H1 (cell line): ENCODE data around the gene PAFAH1B1. TPM values are rescaled to one million over a fixed set of nuclear protein-coding genes. Genes with fewer than 3 reads are reported as not detected.

Source experiments
- CTCF ChIA-PET: fragments of 300-600 bp; sonication (Branson Sonifier 250); formaldehyde crosslinking; loops from one replicate; lab custom pipeline; 2021; ENCODE audit not compliant: partially characterized antibody; lab: Charles Lee
- POLR2A ChIA-PET: fragments of 300-600 bp; sonication (Branson Sonifier 250); formaldehyde crosslinking; loops from one replicate; lab custom pipeline; 2021; ENCODE audit warnings: inconsistent platforms; ENCODE audit not compliant: partially characterized antibody; lab: Charles Lee
- DNase-seq, 2 experiments: peaks; one replicate each; pipeline versions ENCODE4 v3.0.0 to v3.0.0-alpha.2; 2010 to 2022; ENCODE audit warnings: low spot score in 2 of 2, low read depth in 1 of 2, mixed read lengths in 1 of 2
- FAIRE-seq: peaks from 2 replicates; lab custom pipeline; 2011; peaks lifted over from hg19 to GRCh38; lab: Jason Lieb, UNC
- H2AFZ ChIP-seq: 2 replicates; pipeline ENCODE4 v1.8.1; 2012; ENCODE audit warnings: low read length, inconsistent platforms
- H2AK5ac ChIP-seq: 2 replicates; pipeline ENCODE4 v1.6.1; 2013; ENCODE audit warnings: low read depth, low read length
- H2BK120ac ChIP-seq: replicated peaks from 2 replicates; pipeline ENCODE3; 2013; ENCODE audit warnings: low read depth, low read length, inconsistent platforms
- H2BK12ac ChIP-seq: 2 replicates; pipeline ENCODE4 v1.6.1; 2013; ENCODE audit warnings: low read depth, low read length
- H2BK15ac ChIP-seq: 2 replicates; pipeline ENCODE4 v1.6.1; 2013; ENCODE audit warnings: low read length
- H2BK20ac ChIP-seq: 2 replicates; pipeline ENCODE4 v1.6.1; 2013; ENCODE audit warnings: low read length
- H2BK5ac ChIP-seq: 2 replicates; pipeline ENCODE4 v1.6.1; 2013; ENCODE audit warnings: low read depth, low read length
- H3K14ac ChIP-seq: 2 replicates; pipeline ENCODE4 v1.6.1; 2013; ENCODE audit warnings: inconsistent platforms; ENCODE audit not compliant: insufficient read length
- H3K18ac ChIP-seq: 2 replicates; pipeline ENCODE4 v1.6.1; 2013; ENCODE audit warnings: low read length; ENCODE audit errors: extremely low read depth
- H3K23ac ChIP-seq: 2 replicates; pipeline ENCODE4 v1.6.1; 2013; ENCODE audit warnings: inconsistent platforms; ENCODE audit not compliant: insufficient read length
- H3K23me2 ChIP-seq: 2 replicates; pipeline ENCODE4 v1.6.1; 2013; ENCODE audit warnings: low read depth, low read length
- H3K27ac ChIP-seq: 2 replicates; pipeline ENCODE4 v1.6.1; 2011; ENCODE audit warnings: low read depth, low read length, inconsistent platforms
- H3K27me3 ChIP-seq, 4 experiments: replicated peaks in 1 of 4; 1 replicate in 1 of 4; 2 replicates in 3 of 4; pipeline versions ENCODE4 v1.6.1 to v1.8.1; 2011 to 2013; ENCODE audit warnings: low read length in 3 of 4, mild to moderate bottlenecking in 3 of 4, inconsistent platforms in 2 of 4, mixed read lengths in 2 of 4, moderate library complexity in 1 of 4; ENCODE audit not compliant: control insufficient read depth in 3 of 4, insufficient read depth in 3 of 4; ENCODE audit errors: extremely low read depth in 1 of 4
- H3K36me3 ChIP-seq, 4 experiments: 2 replicates each; pipeline versions ENCODE4 v1.6.1 to v1.8.1; 2011 to 2013; ENCODE audit warnings: mild to moderate bottlenecking in 4 of 4, low read length in 3 of 4, moderate library complexity in 2 of 4, control low read depth in 1 of 4, inconsistent platforms in 1 of 4; ENCODE audit not compliant: insufficient read depth in 4 of 4, control insufficient read depth in 2 of 4
- H3K4ac ChIP-seq: replicated peaks from 2 replicates; pipeline ENCODE3; 2013; ENCODE audit warnings: low read length, low read depth, mixed read lengths, inconsistent platforms; ENCODE audit not compliant: insufficient read length
- H3K4me1 ChIP-seq, 4 experiments: replicated peaks in 1 of 4; 1 replicate in 1 of 4; 2 replicates in 3 of 4; pipeline versions ENCODE4 v1.6.1 to v1.8.1; 2011 to 2013; ENCODE audit warnings: low read length in 3 of 4, inconsistent platforms in 2 of 4, mixed read lengths in 1 of 4; ENCODE audit not compliant: insufficient read depth in 4 of 4, control insufficient read depth in 3 of 4
- H3K4me2 ChIP-seq, 2 experiments: 2 replicates each; pipeline versions ENCODE4 v1.6.1 to v1.8.1; 2011 to 2013; ENCODE audit warnings: low read depth in 2 of 2, low read length in 2 of 2, control low read depth in 1 of 2, inconsistent platforms in 1 of 2, mild to moderate bottlenecking in 1 of 2; ENCODE audit not compliant: insufficient read depth in 1 of 2
- H3K4me3 ChIP-seq, 4 experiments: fragments of 200-600, 300-600 bp in 1 of 4; sonication (generic), shearing (Covaris generic), sonication (Bioruptor Twin) in 1 of 4; 2 replicates each; pipeline versions ENCODE4 v1.5.1 to v1.8.1; 2011 to 2016; ENCODE audit warnings: low read length in 4 of 4, low read depth in 3 of 4, control low read depth in 2 of 4, inconsistent platforms in 2 of 4, mild to moderate bottlenecking in 2 of 4, mixed read lengths in 1 of 4, moderate library complexity in 1 of 4; ENCODE audit not compliant: insufficient read depth in 2 of 4; ENCODE audit errors: extremely low read depth in 1 of 4
- H3K56ac ChIP-seq: replicated peaks from 2 replicates; pipeline ENCODE3; 2013; ENCODE audit warnings: low read depth, mild to moderate bottlenecking, mixed read lengths, low read length, inconsistent platforms; ENCODE audit not compliant: insufficient read length
- H3K79me1 ChIP-seq: 2 replicates; pipeline ENCODE4 v1.6.1; 2013; ENCODE audit warnings: low read depth, low read length, control low read depth
- H3K79me2 ChIP-seq, 2 experiments: 2 replicates each; pipeline versions ENCODE4 v1.6.1 to v1.8.1; 2012 to 2013; ENCODE audit warnings: low read length in 2 of 2, mild to moderate bottlenecking in 2 of 2, inconsistent platforms in 1 of 2; ENCODE audit not compliant: insufficient read depth in 2 of 2, control insufficient read depth in 1 of 2
- H3K9ac ChIP-seq, 4 experiments: replicated peaks in 1 of 4; 1 replicate in 1 of 4; 2 replicates in 3 of 4; pipeline versions ENCODE4 v1.6.1 to v1.8.1; 2011 to 2013; ENCODE audit warnings: low read depth in 3 of 4, low read length in 3 of 4, control low read depth in 2 of 4, mild to moderate bottlenecking in 2 of 4, moderate library complexity in 2 of 4, inconsistent platforms in 1 of 4; ENCODE audit errors: extremely low read depth in 1 of 4
- H3K9me3 ChIP-seq, 2 experiments: 2 replicates each; pipeline versions ENCODE4 v1.6.1 to v1.8.1; 2012 to 2013; ENCODE audit warnings: mild to moderate bottlenecking in 2 of 2, moderate library complexity in 2 of 2, control low read depth in 1 of 2, inconsistent platforms in 1 of 2, low read depth in 1 of 2, low read length in 1 of 2, mixed read lengths in 1 of 2; ENCODE audit not compliant: insufficient read depth in 2 of 2
- H4K20me1 ChIP-seq, 2 experiments: replicated peaks in 1 of 2; 2 replicates each; pipeline versions ENCODE3 to v1.8.1; 2011 to 2013; ENCODE audit warnings: inconsistent platforms in 2 of 2, low read length in 2 of 2, mild to moderate bottlenecking in 1 of 2; ENCODE audit not compliant: insufficient read depth in 2 of 2, control insufficient read depth in 1 of 2
- H4K5ac ChIP-seq: 2 replicates; pipeline ENCODE4 v1.6.1; 2013; ENCODE audit warnings: low read length, low read depth, mixed read lengths, inconsistent platforms; ENCODE audit not compliant: insufficient read length
- H4K8ac ChIP-seq: 2 replicates; pipeline ENCODE4 v1.8.0; 2013; ENCODE audit warnings: mild to moderate bottlenecking, moderate library complexity, low read length, inconsistent platforms; ENCODE audit not compliant: insufficient read depth; ENCODE audit errors: extremely low read depth
- H4K91ac ChIP-seq: replicated peaks from 2 replicates; pipeline ENCODE3; 2013; ENCODE audit warnings: low read length, mixed read lengths, inconsistent platforms; ENCODE audit not compliant: insufficient read length
- CEBPB ChIP-seq: IDR thresholded peaks from 2 replicates; pipeline ENCODE4 v1.6.1; 2012; ENCODE audit warnings: low read depth, low read length
- CHD1 ChIP-seq: IDR thresholded peaks from 2 replicates; pipeline ENCODE4 v1.6.1; 2012; ENCODE audit warnings: low read depth, low read length, improper control_type of control experiment
- GTF2F1 ChIP-seq: IDR thresholded peaks from 2 replicates; pipeline ENCODE4 v1.6.1; 2012; ENCODE audit warnings: low read depth, low read length, improper control_type of control experiment, borderline replicate concordance
- HDAC2 ChIP-seq, 2 experiments: fragments of 300-600 bp in 1 of 2; sonication (generic) in 1 of 2; IDR thresholded peaks; 2 replicates each; pipeline ENCODE4 v1.6.1; 2011 to 2012; ENCODE audit warnings: low read depth in 2 of 2, low read length in 2 of 2, mild to moderate bottlenecking in 2 of 2, moderate library complexity in 2 of 2, borderline replicate concordance in 1 of 2, inconsistent platforms in 1 of 2
- JUND ChIP-seq: IDR thresholded peaks from 2 replicates; pipeline ENCODE4 v1.6.1; 2011; ENCODE audit warnings: mild to moderate bottlenecking, improper control_type of control experiment, low read length
- RNF2 ChIP-seq: fragments of 200-900, 300-1000 bp; sonication (generic); IDR thresholded peaks from 2 replicates; pipeline ENCODE4 v1.7.1; 2016; ENCODE audit warnings: borderline replicate concordance, low read depth, mild to moderate bottlenecking, antibody characterized with exemption, low read length; ENCODE audit not compliant: poor library complexity, severe bottlenecking; ENCODE audit errors: missing control alignments
- TBP ChIP-seq: IDR thresholded peaks from 2 replicates; pipeline ENCODE4 v1.6.1; 2011; ENCODE audit warnings: low read depth, low read length, improper control_type of control experiment
- TEAD4 ChIP-seq: IDR thresholded peaks from 2 replicates; pipeline ENCODE4 v1.6.1; 2012; ENCODE audit warnings: low read depth, low read length, inconsistent platforms, mixed read lengths
- WGBS, 2 experiments: shearing (Covaris generic) in 1 of 2; methylation state at CpG; one replicate each; pipeline versions ENCODE4 v1.1.6 to v1.1.7; 2013 to 2015; ENCODE audit warnings: low lambda C conversion rate in 2 of 2, mixed read lengths in 2 of 2, inconsistent platforms in 1 of 2, low coverage in 1 of 2, missing lambda C conversion rate in 1 of 2; ENCODE audit not compliant: insufficient replicate concordance in 2 of 2, insufficient coverage in 1 of 2, insufficient read length in 1 of 2; ENCODE audit errors: extremely low coverage in 1 of 2, missing lambda C conversion rate in 1 of 2; 5-methylcytosine and 5-hydroxymethylcytosine counted together
- polyA plus RNA-seq, 7 experiments: library from polyadenylated mRNA; depleted of rRNA in 3 of 7; stranded (reverse) in 5 of 7; unstranded in 2 of 7; fragments of >200 nt in 5 of 7; fragments of 200-250 nt in 2 of 7; gene quantifications; 1 replicate in 5 of 7; 2 replicates in 1 of 7; 4 replicates in 1 of 7; pipeline versions ENCODE4 v1.2.1 to v1.2.3, GENCODE V29; 2011 to 2013; ENCODE audit warnings: missing spikeins in 2 of 7, mixed read lengths in 2 of 7
- total RNA-seq: library from RNA; stranded (reverse); fragmentation: NEBNext Ultra II Directional; extraction: Animal tissue kit (Norgen Biotek cat#: 25700); gene quantifications from 2 replicates; pipeline ENCODE4 v1.2.1, GENCODE V29; 2021
- TF ChIP-seq, protein P1 (sequence below): IDR thresholded peaks from 2 replicates; pipeline ENCODE4 v1.6.1; 2012; ENCODE audit warnings: inconsistent platforms

PAFAH1B1 gene
- total and polyA plus RNA-seq, 2 of the 8 experiments (the other 6 are each of a cell fraction or from before 2014, with no cell fraction given) = 42.0 to 152 TPM

- no peak overlapping the region for H3K4ac ChIP-seq
- H2BK5ac ChIP-seq = 0 out of 2 replicates have a peak overlapping the region, but pooled peaks have one; percentile 66
- H3K14ac ChIP-seq = no peak overlapping the region
- WGBS, 2 experiments = 99% methylated on average over 12 of the region's 16 CpGs; no CpG with 5 or more reads in 1 of the 2 experiments
- H2BK12ac ChIP-seq = no peak overlapping the region
- no peak overlapping the region for H2BK15ac ChIP-seq
- no peak overlapping the region for H2AK5ac ChIP-seq
- H2AFZ ChIP-seq = no peak overlapping the region
- no peak overlapping the region for H2BK20ac ChIP-seq
- H4K8ac ChIP-seq = no peak overlapping the region; the same call in none of the 2 replicates
- POLR2A ChIA-PET = no interaction called here
- no peaks in the 10 kb centered on the region for H3K27me3 ChIP-seq
- DNase-seq = no peak
- H4K20me1 ChIP-seq = peaks cover 3 to 33% of the 10 kb centered on the region in 2 experiments
- TF ChIP-seq, protein P1, sequence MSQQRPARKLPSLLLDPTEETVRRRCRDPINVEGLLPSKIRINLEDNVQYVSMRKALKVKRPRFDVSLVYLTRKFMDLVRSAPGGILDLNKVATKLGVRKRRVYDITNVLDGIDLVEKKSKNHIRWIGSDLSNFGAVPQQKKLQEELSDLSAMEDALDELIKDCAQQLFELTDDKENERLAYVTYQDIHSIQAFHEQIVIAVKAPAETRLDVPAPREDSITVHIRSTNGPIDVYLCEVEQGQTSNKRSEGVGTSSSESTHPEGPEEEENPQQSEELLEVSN = no peak
- TF ChIP-seq GTF2F1 = no peak
- no peak for TF ChIP-seq CEBPB
- TF ChIP-seq RNF2 = no peak
- TF ChIP-seq JUND = no peak
- TF ChIP-seq HDAC2 (IDR thresholded peaks at IDR 0.05; ENCODE audit: borderline replicate concordance in 1 of 2, low read depth in 2 of 2, low read length in 2 of 2) = no peak
- no peak for TF ChIP-seq TBP
- no peak for TF ChIP-seq CHD1
- TF ChIP-seq TEAD4 = no peak
- H3K36me3 ChIP-seq = peaks cover 0 to 20% (median 14%) of the 10 kb centered on the region in 4 experiments; a peak in 7 of 8 replicates
- H3K4me1 ChIP-seq = peaks cover 0 to 8% (median 5%) of the 10 kb centered on the region in 4 experiments; a peak in 5 of 7 replicates
- no peak overlapping the region for H3K4me2 ChIP-seq
- no peak overlapping the region for H4K91ac ChIP-seq
- no peak overlapping the region for H3K27ac ChIP-seq
- H3K4me3 ChIP-seq = no peak overlapping the region
- no peak for FAIRE-seq
- H3K23ac ChIP-seq = no peak overlapping the region
- H3K23me2 ChIP-seq = no peaks in the 10 kb centered on the region
- H3K56ac ChIP-seq = no peak overlapping the region
- H3K9me3 ChIP-seq = no peaks in the 10 kb centered on the region
- CTCF ChIA-PET = interaction anchor here (1.3 kb wide), 1 partner anchor 8 kb away, joined by 3 read pairs; no protein-coding TSS in a partner anchor
- H4K5ac ChIP-seq = no peak overlapping the region
- H3K79me2 ChIP-seq = peaks cover 2 to 37% of the 10 kb centered on the region in 2 experiments; a peak in 3 of 4 replicates
- no peak overlapping the region for H3K18ac ChIP-seq
- no peak overlapping the region for H3K9ac ChIP-seq
- H3K79me1 ChIP-seq = peaks cover 11% of the 10 kb centered on the region
- H2BK120ac ChIP-seq = no peak overlapping the region
These were observed 110.2 kb downstream of the PAFAH1B1 start for GRCh38 chr17:2703606-2704005.
